PC-3 (cell line): ENCODE data around the gene JMJD4. TPM values are rescaled to one million over a fixed set of nuclear protein-coding genes. Genes with fewer than 3 reads are reported as not detected.

Source experiments
- ATAC-seq: fragments of 200-7000 bp; cut with Tn5 transposase; 2 replicates; pipeline ENCODE4 v1.9.1; 2020; ENCODE audit warnings: mild to moderate bottlenecking, moderate library complexity
- Bru-seq: library from RNA; stranded (reverse); fragments of 400-500 nt; gene quantifications from one replicate; lab custom pipeline; 2021; lab: Mats Ljungman, UMichigan
- BruChase-seq, 2 experiments: library from RNA; stranded (reverse); fragments of 400-500 nt; gene quantifications; one replicate each; lab custom pipeline; 2021; lab: Mats Ljungman, UMichigan
- BruUV-seq: library from RNA; stranded (reverse); fragments of 400-500 nt; replicated peaks from 2 replicates; lab custom pipeline; 2021; lab: Mats Ljungman, UMichigan
- CTCF ChIA-PET: fragments of 300-600 bp; sonication (Branson Sonifier 250); formaldehyde crosslinking; loops from one replicate; lab custom pipeline; 2022; ENCODE audit warnings: antibody characterized with exemption; lab: Charles Lee
- POLR2A ChIA-PET: fragments of 300-600 bp; sonication (Branson Sonifier 250); formaldehyde crosslinking; loops from one replicate; lab custom pipeline; 2022; ENCODE audit warnings: antibody characterized with exemption; ENCODE audit not compliant: unreplicated experiment; lab: Charles Lee
- DNase-seq: peaks from one replicate; pipeline ENCODE4 v3.0.0-alpha.2; 2015
- H2AFZ ChIP-seq: fragments of 300-600 bp; sonication (generic); 2 replicates; pipeline ENCODE4 v1.6.0; 2016; ENCODE audit warnings: antibody characterized with exemption, low read length
- H3F3A ChIP-seq: fragments of 300-600 bp; sonication (generic); one replicate; pipeline ENCODE4 v1.6.0; 2017; ENCODE audit warnings: antibody characterized with exemption, low read length, control low read depth, mild to moderate bottlenecking; ENCODE audit not compliant: unreplicated experiment
- H3K27ac ChIP-seq: fragments of 300-600 bp; sonication (generic); 2 replicates; pipeline ENCODE4 v1.5.1; 2016; ENCODE audit warnings: mild to moderate bottlenecking, low read length
- H3K27me3 ChIP-seq: fragments of 300-600 bp; sonication (generic); 2 replicates; pipeline ENCODE4 v1.6.1; 2016; ENCODE audit warnings: low read length, mixed read lengths
- H3K36me3 ChIP-seq: fragments of 300-600 bp; sonication (generic); 2 replicates; pipeline ENCODE4 v1.6.1; 2016; ENCODE audit warnings: low read depth, mixed run types, low read length, mixed read lengths
- H3K4me1 ChIP-seq: fragments of 300-600 bp; sonication (generic); 2 replicates; pipeline ENCODE4 v1.5.1; 2016; ENCODE audit warnings: low read length; ENCODE audit not compliant: insufficient read depth
- H3K4me2 ChIP-seq: fragments of 300-600 bp; sonication (generic); 2 replicates; pipeline ENCODE4 v1.6.0; 2016; ENCODE audit warnings: low read length
- H3K4me3 ChIP-seq: fragments of 300-600 bp; sonication (generic); 2 replicates; pipeline ENCODE4 v1.5.1; 2016; ENCODE audit warnings: mild to moderate bottlenecking, low read length, mixed read lengths
- H3K79me2 ChIP-seq: fragments of 300-600 bp; sonication (generic); 2 replicates; pipeline ENCODE4 v1.6.1; 2017; ENCODE audit warnings: low read length, mixed read lengths
- H3K9ac ChIP-seq: fragments of 300-600 bp; sonication (generic); 2 replicates; pipeline ENCODE4 v1.6.0; 2016; ENCODE audit warnings: mild to moderate bottlenecking, low read length
- H3K9me2 ChIP-seq: fragments of 300-600 bp; sonication (generic); replicated peaks from 2 replicates; pipeline ENCODE4 v1.6.1; 2016; ENCODE audit warnings: mixed run types, low read length, mixed read lengths
- H3K9me3 ChIP-seq: fragments of 300-600 bp; sonication (generic); 2 replicates; pipeline ENCODE4 v1.6.1; 2016; ENCODE audit warnings: low read length, mixed read lengths
- H4K20me1 ChIP-seq: fragments of 300-600 bp; sonication (generic); 2 replicates; pipeline ENCODE4 v1.6.1; 2016; ENCODE audit warnings: low read length, mixed read lengths
- CTCF ChIP-seq: fragments of 300-600 bp; sonication (generic); conservative IDR thresholded peaks from 2 replicates; pipeline ENCODE4 v1.5.1; 2017; ENCODE audit warnings: antibody characterized with exemption, low read depth, mild to moderate bottlenecking, low read length
- EZH2 ChIP-seq: fragments of 300-600 bp; sonication (generic); IDR thresholded peaks from one replicate; pipeline ENCODE4 v1.6.1; 2017; ENCODE audit warnings: antibody characterized with exemption, mild to moderate bottlenecking, low read length; ENCODE audit not compliant: unreplicated experiment
- EZH2phosphoT487 ChIP-seq: fragments of 300-600 bp; sonication (generic); IDR thresholded peaks from 2 replicates; pipeline ENCODE4 v1.6.1; 2018; ENCODE audit warnings: mild to moderate bottlenecking, antibody characterized with exemption, low read length, borderline replicate concordance
- intact Hi-C: fragments of 100-400 bp; cut with micrococcal nuclease; formaldehyde crosslinking; loops from 2 replicates; pipeline ENCODE4 v1.9.0; 2023
- long read RNA-seq: library from polyadenylated mRNA; unstranded; transcript quantifications from one replicate; pipeline ENCODE4 v2.0.0, GENCODE V29; 2021; ENCODE audit not compliant: unreplicated experiment
- total RNA-seq: library from RNA; depleted of rRNA; stranded (reverse); fragments of >200 nt; gene quantifications from 2 replicates; pipeline ENCODE4 v1.2.3, GENCODE V29; 2014; rRNA removed

Gene JMJD4
- total RNA-seq (80.5 and 87.8 TPM in 2 replicates), Bru-seq, nascent RNA (percentile 88 among the genes with signal in this experiment), BruChase-seq, experiment 1, labeled RNA remaining after a 6-hour chase (percentile 77 among the genes with signal in this experiment), BruChase-seq, experiment 2, labeled RNA remaining after a 2-hour chase (percentile 80 among the genes with signal in this experiment)
- long read RNA-seq, transcript JMJD4-201 (6 exons, 2,595 nt), result major isoform, 51 of 106 reads
- long read RNA-seq, transcript JMJD4-202 (6 exons, 2,502 nt), result minor isoform, 6 of 106 reads
- long read RNA-seq, partial matches to known transcripts, result 24 of 106 reads
- long read RNA-seq, other reads (novel, unspliced or antisense), result 22 of 106 reads

DNA sequence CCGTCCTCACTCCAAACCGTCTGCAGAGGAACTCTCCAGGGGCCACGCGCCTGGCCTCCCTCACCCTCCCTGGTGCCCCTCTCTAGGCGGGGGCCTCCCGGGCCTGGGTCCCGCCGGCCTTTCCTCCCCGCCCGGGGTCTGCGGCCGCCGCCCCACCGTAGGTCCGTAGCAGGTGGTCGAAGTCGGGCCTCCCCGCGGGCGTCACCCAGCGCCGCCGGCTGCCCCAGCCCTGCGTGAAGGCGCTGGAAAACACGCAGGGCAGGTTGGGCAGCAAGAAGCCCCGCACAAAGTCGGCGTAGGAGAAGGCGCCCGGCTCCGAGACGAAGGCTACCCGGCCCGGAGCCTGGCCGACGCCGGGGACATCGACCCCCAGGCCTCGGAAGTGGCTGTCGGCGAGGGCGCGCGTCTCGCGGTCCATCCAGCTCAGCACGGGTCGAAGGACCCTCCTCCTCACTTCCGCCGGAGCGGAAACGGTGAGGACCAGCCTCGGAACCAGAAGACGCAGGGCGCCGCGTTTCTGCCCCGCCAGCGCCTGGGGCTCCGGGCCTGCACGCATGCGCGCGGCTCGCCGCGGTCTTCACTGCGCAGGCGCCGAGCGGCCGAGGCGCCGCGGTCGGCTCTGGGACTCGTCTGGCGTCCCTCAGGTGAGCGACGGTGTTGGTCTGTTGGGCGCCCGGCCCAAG is at the start of gene JMJD4, which contains the start of gene SNAP47:
JMJD4 (minus strand) TSS at position 447 of the 683 bp plus-strand sequence; CDS start at position 418, 29 bp downstream.
SNAP47 (plus strand) TSS at position 580 of the 683 bp plus-strand sequence. CDS start 12,302 bp downstream, outside the sequence.
- Histone ChIP-seq H3K27ac (peak within 1 kb of the TSS; percentile 22), H3K9me2 (no peaks in the 10 kb centered on the region), H3K79me2 (peaks cover 78% of the 10 kb centered on the region), H3K4me1 (peaks cover 22% of the 10 kb centered on the region), H3K9ac (peak within 1 kb of the TSS; percentile 91), H3K4me2 (peak within 1 kb of the TSS; percentile 86), H3K4me3 (peak within 1 kb of the TSS; percentile 80), H3K9me3 (no peaks in the 10 kb centered on the region), H3K36me3 (peaks cover 25% of the 10 kb centered on the region), H4K20me1 (0 out of 2 replicates have a peak, but pooled peaks cover 5% of the 10 kb centered on the region), H3K27me3 (no peaks in the 10 kb centered on the region), H3F3A (no peaks in the 10 kb centered on the region), H2AFZ (peak within 1 kb of the TSS; percentile 87)
- TF ChIP-seq EZH2phosphoT487 (no peak), CTCF (no peak), EZH2 (no peak)
- DNase-seq (peak; percentile 99), ATAC-seq (peak; percentile 89)
- ChIA-PET CTCF (no interaction called here), POLR2A (interaction anchor here (0.7 kb wide), 1 partner anchor 53 kb away, joined by 24 read pairs; no protein-coding TSS in a partner anchor)
- intact Hi-C loops, result loop anchor here (2.0 kb wide), 2 partner anchors 24 to 54 kb away; no protein-coding TSS in a partner anchor
- no TSS peak for BruUV-seq

GRCh38 chr1:227782226-227782625 is 47.1 kb upstream of the JMJD4 start:
- intact Hi-C loops, result loop anchor here (10.0 kb wide), 1 partner anchor 383 kb away; the partner anchor contains the start of gene IBA57
- Histone ChIP-seq H3F3A (no peaks in the 10 kb centered on the region), H3K36me3 (peaks cover 12% of the 10 kb centered on the region), H3K9ac (no peak overlapping the region), H3K9me3 (no peaks in the 10 kb centered on the region), H3K4me3 (no peak overlapping the region), H3K27ac (no peak overlapping the region), H3K27me3 (no peaks in the 10 kb centered on the region), H4K20me1 (no peaks in the 10 kb centered on the region), H3K4me1 (peaks cover 5% of the 10 kb centered on the region), H2AFZ (no peak overlapping the region), H3K79me2 (no peaks in the 10 kb centered on the region), H3K9me2 (no peaks in the 10 kb centered on the region), H3K4me2 (no peak overlapping the region)
- no peak for TF ChIP-seq CTCF
- TF ChIP-seq EZH2, result no peak
- TF ChIP-seq EZH2phosphoT487, result no peak
- ATAC-seq (no peak), DNase-seq (no peak)
- BruUV-seq, result no TSS peak
- ChIA-PET POLR2A (no interaction called here), CTCF (no interaction called here)
